HepG2 (cell line): ENCODE measurements around the gene P2RX7. TPM values are rescaled to one million over a fixed set of nuclear protein-coding genes. Genes with fewer than 3 reads are reported as not detected.

Experiments
- ATAC-seq: fragments of 200-7000 bp; cut with Tn5 transposase; 3 replicates; pipeline ENCODE4 v1.9.1; 2020; ENCODE audit warnings: mild to moderate bottlenecking, moderate library complexity
- BruUV-seq: library from RNA; stranded (reverse); fragments of 400-500 nt; replicated peaks from 2 replicates; lab custom pipeline; 2021; lab: Mats Ljungman, UMichigan
- CTCF ChIA-PET: fragments of 300-600 bp; formaldehyde crosslinking; extraction: SDS; loops from one replicate; lab custom pipeline; 2021; ENCODE audit warnings: low total read pairs, inconsistent platforms, low intra/inter-chr PET ratio; lab: Yijun Ruan, JAX
- POLR2A ChIA-PET: fragments of 350-600 bp; sonication (Branson Sonifier 250); formaldehyde crosslinking; loops from one replicate; lab custom pipeline; 2020; ENCODE audit warnings: antibody characterized with exemption, inconsistent platforms; lab: Yijun Ruan, JAX
- DNase-seq: peaks from one replicate; pipeline ENCODE4 v3.0.0-alpha.2; 2015; ENCODE audit warnings: low spot score
- FAIRE-seq: peaks from 3 replicates; lab custom pipeline; 2011; peaks lifted over from hg19 to GRCh38; lab: Jason Lieb, UNC
- H2AFZ ChIP-seq: one replicate; pipeline ENCODE4 v1.6.1; 2011; ENCODE audit warnings: low read length, inconsistent platforms
- H3K27ac ChIP-seq: fragments of 300-600 bp; 3 replicates; pipeline ENCODE4 v1.8.0; 2011; ENCODE audit warnings: mixed run types, mild to moderate bottlenecking, mixed read lengths, low read length, inconsistent platforms; ENCODE audit not compliant: insufficient read depth; ENCODE audit errors: extremely low read length
- H3K27me3 ChIP-seq, 2 experiments: fragments of 200-600 bp in 1 of 2; 2 replicates in 1 of 2; 3 replicates in 1 of 2; pipeline versions ENCODE4 v1.6.0 to v1.8.0; 2011; ENCODE audit warnings: low read length in 2 of 2, mild to moderate bottlenecking in 2 of 2, moderate library complexity in 2 of 2, inconsistent platforms in 1 of 2; ENCODE audit not compliant: insufficient read depth in 2 of 2, control insufficient read depth in 1 of 2
- H3K36me3 ChIP-seq, 2 experiments: fragments of 200-600 bp in 1 of 2; replicated peaks in 1 of 2; 2 replicates in 1 of 2; 3 replicates in 1 of 2; pipeline versions ENCODE4 v1.5.1 to v1.8.0; 2011; ENCODE audit warnings: low read length in 2 of 2, inconsistent platforms in 1 of 2; ENCODE audit not compliant: insufficient read depth in 2 of 2, control insufficient read depth in 1 of 2
- H3K4me1 ChIP-seq: 2 replicates; pipeline ENCODE4 v1.5.1; 2012; ENCODE audit warnings: low read length, inconsistent platforms; ENCODE audit not compliant: insufficient read depth
- H3K4me2 ChIP-seq: 2 replicates; pipeline ENCODE4 v1.6.0; 2011; ENCODE audit warnings: low read depth, low read length, inconsistent platforms
- H3K4me3 ChIP-seq, 3 experiments: fragments of 200-600 bp in 1 of 3; sonication (generic), shearing (Covaris generic) in 1 of 3; replicated peaks in 1 of 3; 2 replicates each; pipeline ENCODE4 v1.5.1; 2011 to 2016; ENCODE audit warnings: low read length in 3 of 3, inconsistent platforms in 2 of 3, low read depth in 2 of 3, mild to moderate bottlenecking in 2 of 3, control low read depth in 1 of 3, mixed read lengths in 1 of 3; ENCODE audit not compliant: insufficient read depth in 1 of 3
- H3K79me2 ChIP-seq: one replicate; pipeline ENCODE4 v1.6.1; 2011; ENCODE audit warnings: low read length, inconsistent platforms; ENCODE audit not compliant: insufficient read depth
- H3K9ac ChIP-seq: 2 replicates; pipeline ENCODE4 v1.6.0; 2011; ENCODE audit warnings: mild to moderate bottlenecking, low read depth, low read length, inconsistent platforms; ENCODE audit not compliant: insufficient read depth
- H3K9me3 ChIP-seq: 2 replicates; pipeline ENCODE4 v1.5.1; 2012; ENCODE audit warnings: mild to moderate bottlenecking, low read length
- H4K20me1 ChIP-seq: 2 replicates; pipeline ENCODE4 v1.6.0; 2011; ENCODE audit warnings: inconsistent platforms, mild to moderate bottlenecking, low read length, moderate library complexity; ENCODE audit not compliant: insufficient read depth
- CCDC6 ChIP-seq: sonication (generic); formaldehyde crosslinking; IDR thresholded peaks from 2 replicates; pipeline ENCODE4 v1.8.1; 2022; ENCODE audit warnings: mild to moderate bottlenecking, missing genetic modification reagents, moderate library complexity
- FOXK2 ChIP-seq: fragments of 450-650 bp; IDR thresholded peaks from 2 replicates; pipeline ENCODE4 v1.6.1; 2016
- FOXP4 ChIP-seq: sonication (generic); formaldehyde crosslinking; IDR thresholded peaks from 2 replicates; pipeline ENCODE4 v1.4.0; 2020; ENCODE audit warnings: missing genetic modification reagents
- GPN1 ChIP-seq: sonication (generic); formaldehyde crosslinking; IDR thresholded peaks from 2 replicates; pipeline ENCODE4 v1.5.1; 2020; ENCODE audit warnings: missing genetic modification reagents, borderline replicate concordance
- NONO ChIP-seq, 2 experiments: fragments of 450-650 bp in 1 of 2; sonication (generic) in 1 of 2; formaldehyde crosslinking in 1 of 2; IDR thresholded peaks in 1 of 2; conservative IDR thresholded peaks in 1 of 2; 2 replicates each; pipeline versions ENCODE4 v1.6.1 to v1.8.0; 2017 to 2022; ENCODE audit warnings: mild to moderate bottlenecking in 1 of 2, missing genetic modification reagents in 1 of 2, moderate library complexity in 1 of 2
- NRL ChIP-seq: sonication (generic); formaldehyde crosslinking; IDR thresholded peaks from 2 replicates; pipeline ENCODE4 v1.5.0; 2020; ENCODE audit warnings: missing genetic modification reagents, mild to moderate bottlenecking, moderate library complexity, borderline replicate concordance
- RFX5 ChIP-seq: IDR thresholded peaks from 2 replicates; pipeline ENCODE4 v1.6.1; 2011; ENCODE audit warnings: low read depth, low read length, improper control_type of control experiment
- ZNF329 ChIP-seq: sonication (generic); formaldehyde crosslinking; IDR thresholded peaks from 2 replicates; pipeline ENCODE4 v1.9.0; 2021; ENCODE audit warnings: low read depth, mild to moderate bottlenecking, missing genetic modification reagents
- ZXDC ChIP-seq: sonication (generic); formaldehyde crosslinking; IDR thresholded peaks from 2 replicates; pipeline ENCODE4 v1.5.0; 2020; ENCODE audit warnings: mild to moderate bottlenecking, missing genetic modification reagents
- whole genome bisulfite sequencing: methylation state at CpG from one replicate; pipeline ENCODE4 v1.1.6; 2017; ENCODE audit warnings: low lambda C conversion rate; 5-methylcytosine and 5-hydroxymethylcytosine counted together
- in situ Hi-C: cut with HindIII; loops from 2 replicates; pipeline ENCODE4 v1.10.0; 2017; ENCODE audit warnings: low pct_unique_long_range_greater_than_20kb; ENCODE audit not compliant: extremely low pct_ligation_motif_present
- intact Hi-C: fragments of 100-400 bp; cut with micrococcal nuclease; formaldehyde crosslinking; loops from one replicate; pipeline ENCODE4 v1.10.0; 2022; ENCODE audit not compliant: unreplicated experiment
- polyA plus RNA-seq, 8 experiments: library from polyadenylated mRNA; depleted of rRNA in 3 of 8; stranded (reverse) in 7 of 8; unstranded in 1 of 8; fragments of >200 nt; fragmentation: Illumina TruSeq in 4 of 8; extraction: Trizol in 4 of 8; gene quantifications; 2 replicates each; pipeline versions ENCODE4 v1.2.1 to v1.2.3, GENCODE V29; 2011 to 2016; ENCODE audit warnings: low read depth in 4 of 8, missing spikeins in 1 of 8, mixed read lengths in 1 of 8; ENCODE audit not compliant: insufficient read depth in 1 of 8
- total RNA-seq, 5 experiments: library from RNA; depleted of rRNA; stranded (reverse); fragments of >200 nt; fragmentation: Illumina TruSeq; extraction: Trizol; gene quantifications; 2 replicates each; pipeline ENCODE4 v1.2.3, GENCODE V29; 2016; ENCODE audit warnings: low read depth in 1 of 5

The P2RX7 gene
- total and polyA plus RNA-seq, 2 of the 13 experiments (the other 11 are each of a cell fraction or from before 2014, with no cell fraction given), result 0.13 to 0.73 TPM

- CTCF ChIA-PET, result no interaction called here
- DNase-seq, result no peak
- 71% methylated on average over 9 of the region's 9 CpGs for WGBS
Observed at GRCh38 chr12:121189131-121189530, 56.5 kb downstream of the P2RX7 start.

More at GRCh38 chr12:121189131-121189530, 56.5 kb downstream of the P2RX7 start:
- no peaks in the 10 kb centered on the region for H3K79me2 ChIP-seq
- H2AFZ ChIP-seq, result no peak overlapping the region
- H3K4me3 ChIP-seq, result no peak overlapping the region
- intact Hi-C loops, result no loop called here
- H4K20me1 ChIP-seq, result no peaks in the 10 kb centered on the region
- H3K27ac ChIP-seq, result no peak overlapping the region
- no peak for TF ChIP-seq FOXK2
- no peak for TF ChIP-seq NRL
- TF ChIP-seq GPN1 (CRISPR knock-in tag), result no peak
- TF ChIP-seq FOXP4 (CRISPR knock-in tag), result no peak
- no peak for TF ChIP-seq RFX5
- no peak for TF ChIP-seq ZXDC
- no peak for TF ChIP-seq NONO (IDR thresholded peaks at IDR 0.05)
- no peak for TF ChIP-seq NONO (CRISPR knock-in tag; conservative IDR thresholded peaks at IDR 0.05)
- TF ChIP-seq ZNF329 (CRISPR knock-in tag), result no peak
- no peak for TF ChIP-seq CCDC6 (CRISPR knock-in tag)
- ATAC-seq, result no peak
- peaks cover 12% of the 10 kb centered on the region for H3K4me1 ChIP-seq
- in situ Hi-C loops, result no loop called here
- FAIRE-seq, result no peak
- no peaks in the 10 kb centered on the region for H3K9me3 ChIP-seq
- POLR2A ChIA-PET, result no interaction called here
- peaks cover 2 to 13% of the 10 kb centered on the region in 2 experiments; a peak in 1 of 5 replicates for H3K27me3 ChIP-seq
- no peak overlapping the region for H3K4me2 ChIP-seq
- BruUV-seq, result no TSS peak
- H3K9ac ChIP-seq, result no peak overlapping the region
- no peaks in the 10 kb centered on the region for H3K36me3 ChIP-seq
